Glomerular endothelial cell (primary cell): ENCODE results near the gene CCDC121. TPM values are rescaled to one million over a fixed set of nuclear protein-coding genes. Genes with fewer than 3 reads are reported as not detected.
A peak's percentile ranks its signal among the peaks of the same experiment; 100 is the strongest.

Experiments
- DNase-seq: peaks from one replicate; pipeline ENCODE4 v3.0.0-alpha.2; 2011; ENCODE audit warnings: low read depth, low spot score; ENCODE audit errors: extremely low read depth
- total RNA-seq: library from RNA; depleted of rRNA; stranded (reverse); fragments of >200 nt; gene quantifications from 2 replicates; pipeline ENCODE4 v1.2.3, GENCODE V29; 2015

Gene CCDC121
- total RNA-seq, 1 donor from 2014 or later = 1.5 TPM

DNA sequence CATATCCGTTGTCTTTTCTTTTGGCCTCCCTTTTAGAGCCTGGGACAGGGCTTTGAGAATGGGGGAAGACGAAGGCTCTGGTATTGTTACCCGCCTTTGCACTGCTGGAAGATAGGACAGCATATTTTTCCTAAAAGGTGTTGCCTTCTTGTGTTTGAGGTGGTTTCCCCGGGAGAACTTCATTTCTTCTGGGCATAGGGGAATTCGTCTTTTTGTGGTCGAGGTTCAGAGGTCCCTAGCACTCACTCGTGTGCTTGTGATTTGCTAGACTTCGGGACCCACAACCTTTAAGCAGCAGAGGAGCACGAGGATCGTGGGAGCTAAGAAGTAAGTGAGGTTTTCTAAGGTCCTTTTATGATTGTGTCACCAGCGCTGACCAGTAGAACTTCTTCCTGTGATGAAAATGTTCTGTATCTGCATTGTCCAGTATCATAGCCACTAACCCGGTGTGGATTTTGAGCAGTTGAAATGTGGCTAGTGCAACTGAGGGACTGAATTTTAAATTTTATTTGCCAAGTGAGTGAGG lies 45.4 kb downstream of the CCDC121 start:
- DNase-seq = no peak

DNA sequence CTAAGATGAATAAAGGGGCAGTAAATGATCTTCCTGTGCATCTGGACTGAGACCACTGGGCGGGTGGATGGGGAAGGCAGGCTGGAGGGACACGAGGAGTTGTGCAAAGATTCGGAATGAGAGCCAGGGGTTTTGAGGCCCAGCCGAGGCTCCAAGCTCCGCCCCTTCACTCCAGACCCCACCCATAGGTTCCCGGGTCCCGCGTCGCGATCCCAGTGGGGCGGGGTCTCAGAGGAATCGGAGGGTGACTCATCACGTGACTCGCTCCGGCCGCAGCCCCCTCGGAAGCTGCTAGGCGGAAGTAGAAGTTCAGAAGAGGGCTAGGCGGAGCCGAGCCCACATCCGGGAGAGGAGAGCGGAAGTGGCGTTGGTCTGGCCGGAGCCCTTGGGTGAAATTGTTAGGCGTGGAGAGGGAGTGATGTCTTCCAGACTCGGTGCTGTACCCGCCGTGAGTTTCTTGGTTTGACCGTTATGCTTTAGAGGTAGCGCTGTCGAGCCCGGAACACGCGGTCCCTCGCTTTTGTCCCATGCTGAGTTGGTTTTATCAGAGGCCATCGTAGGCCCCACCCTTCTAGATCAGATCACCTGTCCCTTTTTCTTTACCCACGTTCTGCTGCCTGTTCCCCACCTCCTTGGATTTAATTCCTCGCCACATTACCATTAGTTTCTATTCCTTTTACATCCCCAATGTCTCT lies 46.0 kb downstream of the CCDC121 start, which contains the start of gene ZNF512:
TSS of gene ZNF512 (plus strand) at position 348 of the 695 bp plus-strand sequence. CDS start at position 419, 71 bp downstream.
- peak; percentile 48 for DNase-seq

DNA sequence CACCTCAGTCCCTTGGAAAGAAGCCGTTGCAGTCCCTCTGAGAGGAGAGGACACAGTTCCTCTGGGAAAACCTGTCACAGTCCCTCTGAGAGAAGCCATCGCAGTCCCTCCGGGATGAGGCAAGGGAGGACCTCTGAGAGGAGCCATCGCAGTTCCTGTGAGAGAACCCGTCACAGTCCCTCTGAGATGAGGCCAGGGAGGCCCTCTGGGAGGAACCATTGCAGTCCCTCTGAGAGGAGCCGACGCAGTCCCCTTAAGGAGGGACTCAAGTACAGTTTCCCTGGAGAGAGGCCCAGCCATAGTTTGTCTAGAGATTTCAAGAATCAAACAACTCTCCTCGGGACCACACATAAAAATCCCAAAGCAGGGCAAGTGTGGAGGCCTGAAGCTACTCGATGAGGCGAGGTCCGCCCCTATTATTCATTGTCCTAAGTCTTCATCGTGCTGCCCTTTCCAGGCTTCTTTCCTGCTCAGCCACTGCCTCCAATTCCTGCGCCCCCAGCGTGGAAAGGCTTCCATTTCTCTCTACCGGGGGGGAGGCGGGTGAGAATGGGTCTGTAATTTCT lies 46.6 kb downstream of the CCDC121 start:
- DNase-seq = no peak

DNA sequence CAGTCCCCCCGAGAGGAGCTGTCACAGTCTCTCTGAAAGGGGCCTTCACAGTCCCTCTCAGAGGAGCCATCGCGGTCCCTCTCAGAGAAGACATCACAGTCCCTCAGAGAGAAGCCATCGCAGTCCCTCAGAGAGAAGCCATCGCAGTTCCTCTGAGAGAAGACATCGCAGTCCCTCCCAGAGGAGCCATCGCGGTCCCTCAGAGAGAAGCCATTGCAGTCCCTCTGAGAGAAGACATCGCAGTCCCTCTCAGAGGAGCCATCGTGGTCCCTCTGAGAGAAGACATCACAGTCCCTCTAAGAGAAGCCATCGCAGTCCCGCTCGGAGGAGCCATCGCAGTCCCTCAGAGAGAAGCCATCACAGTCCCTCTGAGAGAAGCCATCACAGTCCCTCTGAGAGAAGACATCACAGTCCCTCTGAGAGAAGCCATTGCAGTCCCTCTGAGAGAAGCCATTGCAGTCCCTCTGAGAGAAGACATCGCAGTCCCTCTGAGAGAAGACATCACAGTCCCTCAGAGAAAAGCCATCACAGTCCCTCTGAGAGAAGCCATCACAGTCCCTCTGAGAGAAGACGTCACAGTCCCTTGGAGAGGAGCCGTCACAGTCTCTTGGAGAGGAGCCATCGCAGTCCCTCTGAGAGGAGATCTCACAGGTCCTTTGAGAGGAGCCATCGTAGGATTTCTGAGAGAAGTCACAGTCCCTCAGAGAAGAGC lies 47.2 kb downstream of the CCDC121 start:
- no peak for DNase-seq

Other genes with a start within 250 kb of the CCDC121 start
- gene ZNF513, start 248.3 kb downstream of the CCDC121 start, total RNA-seq = 10.0 and 10.7 TPM in 2 replicates
- 91.9 and 98.8 TPM in 2 replicates for gene PPM1G, start 219.4 kb downstream of the CCDC121 start, total RNA-seq
- gene NRBP1, start 200.4 kb downstream of the CCDC121 start, total RNA-seq = 117 and 130 TPM in 2 replicates
- not detected in 2 replicates for gene KRTCAP3, start 186.6 kb downstream of the CCDC121 start, total RNA-seq
- 13.9 and 26.8 TPM in 2 replicates for gene IFT172, start 139.3 kb downstream of the CCDC121 start, total RNA-seq
- 27.5 and 34.3 TPM in 2 replicates for gene FNDC4, start 133.8 kb downstream of the CCDC121 start, total RNA-seq
- 0.88 and 1.8 TPM in 2 replicates for gene GCKR, start 132.2 kb downstream of the CCDC121 start, total RNA-seq
- gene ZNF512, start 46.0 kb downstream of the CCDC121 start, total RNA-seq = 18.8 and 24.9 TPM in 2 replicates
- 32.7 and 48.1 TPM in 2 replicates for gene GPN1, start within 50 bp of the CCDC121 start, total RNA-seq
- 13.9 and 20.7 TPM in 2 replicates for gene SUPT7L, start 34.6 kb upstream of the CCDC121 start, total RNA-seq
- 18.1 and 26.4 TPM in 2 replicates for gene SLC4A1AP, start 34.9 kb upstream of the CCDC121 start, total RNA-seq
- gene MRPL33, start 142.7 kb upstream of the CCDC121 start, total RNA-seq = 140 and 142 TPM in 2 replicates